SKM-1 treated with dmso at 0.1 percent for 144 hours (cell line): ENCODE data around the gene POU4F1.
"Not testable (repeated sequence)": the region's sequence is repeated elsewhere in the genome, so short reads cannot be mapped to it uniquely, and the experiment has no call there.

Source experiments
- DNase-seq: peaks from one replicate; lab custom pipeline; 2025; ENCODE audit not compliant: unreplicated experiment; lab: John Stamatoyannopoulos, UW

Gene POU4F1, protein sequence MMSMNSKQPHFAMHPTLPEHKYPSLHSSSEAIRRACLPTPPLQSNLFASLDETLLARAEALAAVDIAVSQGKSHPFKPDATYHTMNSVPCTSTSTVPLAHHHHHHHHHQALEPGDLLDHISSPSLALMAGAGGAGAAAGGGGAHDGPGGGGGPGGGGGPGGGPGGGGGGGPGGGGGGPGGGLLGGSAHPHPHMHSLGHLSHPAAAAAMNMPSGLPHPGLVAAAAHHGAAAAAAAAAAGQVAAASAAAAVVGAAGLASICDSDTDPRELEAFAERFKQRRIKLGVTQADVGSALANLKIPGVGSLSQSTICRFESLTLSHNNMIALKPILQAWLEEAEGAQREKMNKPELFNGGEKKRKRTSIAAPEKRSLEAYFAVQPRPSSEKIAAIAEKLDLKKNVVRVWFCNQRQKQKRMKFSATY

DNA sequence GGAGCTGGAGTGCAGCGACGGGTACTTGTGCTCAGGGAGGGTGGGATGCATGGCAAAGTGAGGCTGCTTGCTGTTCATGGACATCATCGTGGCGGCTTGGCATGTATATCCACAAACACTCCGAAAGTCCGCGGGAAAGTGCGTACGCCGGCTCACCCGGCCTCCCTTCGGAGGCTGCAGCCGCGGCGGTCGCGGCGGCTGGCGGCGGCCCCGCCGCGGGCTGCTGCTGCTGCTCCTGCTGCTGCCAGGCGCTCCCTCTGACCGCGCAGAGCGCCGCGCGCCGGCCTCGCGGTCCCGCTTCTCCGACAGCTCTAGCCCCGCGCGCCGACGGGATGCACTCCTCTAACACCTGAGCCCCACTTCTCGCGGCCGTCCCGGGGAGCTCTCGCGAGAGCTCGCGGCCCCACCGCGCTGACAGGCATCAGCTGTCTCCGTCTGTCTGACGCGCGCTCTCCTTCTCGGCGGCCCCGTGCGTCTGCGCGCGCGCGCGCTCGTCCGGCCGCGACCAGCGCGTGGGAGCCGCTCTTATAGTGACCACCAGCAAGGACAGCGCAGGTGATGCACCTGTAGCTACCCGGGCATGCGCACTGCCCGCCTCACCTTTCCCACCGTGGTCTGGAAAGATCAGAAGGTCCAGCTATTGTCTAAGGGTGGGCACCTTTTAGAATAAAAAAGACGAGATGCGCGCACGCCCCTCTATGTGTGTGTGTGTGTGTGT lies at the start of gene POU4F1:
Gene POU4F1 (minus strand): TSS at position 313 of the 718 bp plus-strand sequence. CDS start 226 bp downstream, at position 87.
- DNase-seq, result no peak

DNA sequence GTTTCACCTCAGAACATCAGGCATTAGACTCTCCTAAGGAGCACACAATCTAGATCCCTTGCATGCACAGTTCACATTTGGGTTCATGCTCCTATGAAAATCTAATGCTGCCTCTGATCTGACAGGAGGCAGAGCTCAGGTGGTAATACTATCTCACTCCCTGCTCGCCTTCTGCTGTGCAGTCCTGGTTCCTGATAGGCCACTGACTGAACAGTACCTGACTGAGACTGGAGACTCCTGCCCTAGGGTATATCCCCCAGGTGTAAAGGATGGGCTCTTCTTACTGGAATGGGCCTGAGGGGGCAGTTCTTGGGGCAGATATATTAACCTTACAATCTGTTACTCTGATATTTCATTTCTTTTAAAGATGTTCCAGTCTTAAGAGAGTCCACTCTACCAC lies 49.3 kb upstream of the POU4F1 start:
- no peak for DNase-seq

GRCh38 chr13:78650717-78651083 lies 47.3 kb upstream of the POU4F1 start:
- no peak for DNase-seq

GRCh38 chr13:78649997-78650716 lies 46.8 kb upstream of the POU4F1 start:
- DNase-seq, result no peak

- DNase-seq, result not testable (repeated sequence)
These were observed 43.8 kb upstream of the POU4F1 start for GRCh38 chr13:78647109-78647678.

- no peak for DNase-seq
These were observed 34.9 kb upstream of the POU4F1 start for GRCh38 chr13:78638216-78638615.

DNA sequence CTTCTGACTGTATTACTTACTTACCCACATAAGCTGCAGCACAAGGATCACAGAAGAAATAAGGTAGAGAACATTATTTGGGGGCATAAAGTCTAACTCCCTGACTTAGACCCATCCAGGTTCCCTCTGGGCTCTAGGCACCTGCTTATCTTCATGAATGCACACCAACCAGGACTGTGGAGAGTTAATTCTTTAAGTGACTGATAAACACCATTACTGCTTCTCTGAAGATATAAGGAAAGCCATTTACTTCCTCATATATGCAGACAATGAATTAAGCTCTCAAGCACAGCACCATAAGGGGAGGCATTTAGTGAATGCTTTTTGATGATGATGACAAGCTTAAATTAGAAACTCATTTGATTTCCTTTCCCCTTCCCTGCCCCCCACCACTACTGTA lies 33.1 kb upstream of the POU4F1 start:
- no peak for DNase-seq

GRCh38 chr13:78632996-78633395 lies 29.6 kb upstream of the POU4F1 start:
- DNase-seq, result no peak

DNA sequence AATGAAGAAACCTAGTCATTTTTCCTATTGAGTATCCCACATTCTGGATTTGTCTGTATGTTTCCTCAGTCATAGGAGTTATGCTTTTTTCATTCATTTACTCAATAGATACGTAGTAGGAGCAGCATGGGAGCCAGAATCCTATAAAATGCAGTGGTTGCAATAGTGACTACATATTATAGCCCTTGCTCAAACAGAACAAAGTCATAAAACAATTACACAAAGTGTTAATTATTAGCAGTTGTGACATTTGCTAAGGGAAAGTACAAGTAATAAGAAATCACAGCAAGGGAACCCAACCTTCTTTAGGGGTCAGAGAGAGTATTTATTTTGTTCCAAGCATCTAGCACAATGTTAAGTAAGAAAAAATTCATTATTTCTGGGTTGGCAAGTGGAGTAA lies 27.7 kb upstream of the POU4F1 start:
- DNase-seq, result no peak

GRCh38 chr13:78630511-78630910 lies 27.2 kb upstream of the POU4F1 start:
- DNase-seq, result no peak

GRCh38 chr13:78625384-78625783 lies 22.0 kb upstream of the POU4F1 start:
- no peak for DNase-seq

GRCh38 chr13:78623132-78623531 lies 19.8 kb upstream of the POU4F1 start:
- no peak for DNase-seq

DNA sequence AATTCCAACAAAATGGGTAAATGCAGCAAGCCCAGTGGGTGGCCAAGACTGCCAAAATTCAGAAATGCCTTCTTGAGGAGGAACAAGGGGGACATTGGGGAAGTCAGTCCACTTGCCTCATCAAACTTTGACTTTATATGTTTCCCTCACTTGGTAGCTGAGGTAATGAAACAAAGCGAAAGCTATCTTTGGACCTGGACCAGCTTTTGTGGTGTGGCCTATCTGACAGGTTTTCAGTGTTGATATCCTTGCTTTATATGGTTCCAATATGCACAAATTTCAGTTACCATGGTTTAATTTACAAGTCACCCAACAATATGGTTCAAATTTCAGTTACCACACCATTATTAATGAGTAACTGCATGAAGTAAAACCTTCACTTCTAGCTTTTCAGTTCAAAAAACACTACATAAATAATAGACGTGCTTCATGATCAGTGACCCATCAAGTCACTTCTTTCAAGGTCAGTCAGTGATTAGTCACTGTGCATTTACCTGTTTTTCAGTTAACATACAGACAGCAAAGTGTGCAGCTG lies 17.7 kb upstream of the POU4F1 start:
- no peak for DNase-seq

DNA sequence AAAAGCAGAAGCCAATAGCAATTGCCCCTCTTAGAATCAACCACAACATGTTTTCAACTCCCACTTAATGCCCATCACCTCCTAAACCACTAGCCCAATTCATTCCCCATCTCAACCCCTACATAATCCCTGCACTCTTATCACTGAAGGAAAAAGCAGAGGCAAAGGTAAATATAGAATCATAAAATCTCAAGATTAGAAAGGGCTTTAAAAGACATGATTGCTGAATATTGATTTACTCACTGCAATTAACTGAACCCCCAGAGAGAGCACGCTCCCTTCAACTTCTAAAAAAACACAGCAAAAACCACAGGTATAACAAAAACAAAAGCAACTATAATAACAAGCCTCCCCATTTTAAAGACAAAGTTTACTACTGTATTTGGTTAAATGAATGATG lies 15.1 kb upstream of the POU4F1 start:
- DNase-seq, result no peak

DNA sequence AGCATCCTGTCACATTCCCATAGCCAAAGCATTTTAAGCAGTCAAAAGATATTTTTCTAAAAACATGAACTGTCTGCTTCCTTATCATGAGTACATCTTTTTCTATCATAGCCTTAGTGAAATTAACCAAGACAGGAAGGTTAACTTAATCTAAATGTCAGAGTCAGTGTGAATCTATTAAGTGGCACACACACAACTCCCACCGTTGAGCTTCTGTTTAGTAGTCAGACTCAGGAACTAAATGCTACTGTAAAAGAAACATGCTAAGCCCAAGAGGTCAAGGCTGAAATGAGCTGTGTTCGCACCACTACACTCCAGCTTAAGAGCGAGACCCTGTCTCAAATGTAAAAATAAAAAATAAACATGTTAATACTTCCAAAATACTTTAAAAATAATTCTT lies 7.7 kb upstream of the POU4F1 start:
- no peak for DNase-seq

DNA sequence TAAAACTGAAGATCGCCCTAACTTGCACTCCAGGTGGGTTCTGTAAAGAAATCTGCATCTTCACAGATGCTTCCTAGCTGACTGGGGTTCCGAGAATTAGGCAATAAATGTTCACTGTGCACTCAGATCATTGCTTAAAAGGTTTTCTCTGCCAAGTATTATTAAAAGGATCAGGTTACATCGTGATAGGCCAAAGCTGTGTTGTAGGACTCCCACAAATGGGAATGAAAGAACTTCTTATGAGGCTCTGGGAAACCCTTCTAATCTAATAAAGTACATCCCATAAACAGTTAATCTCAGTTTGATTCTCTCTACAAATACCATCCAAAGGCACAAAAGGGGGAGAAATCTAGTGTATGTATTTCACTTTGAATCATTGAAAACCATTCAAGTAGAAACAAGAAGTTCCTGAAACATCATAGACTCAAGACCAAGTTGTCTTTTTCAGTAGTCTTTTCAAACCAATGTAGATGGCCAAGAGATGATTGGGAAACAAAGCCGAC lies 7.1 kb upstream of the POU4F1 start:
- DNase-seq, result no peak

DNA sequence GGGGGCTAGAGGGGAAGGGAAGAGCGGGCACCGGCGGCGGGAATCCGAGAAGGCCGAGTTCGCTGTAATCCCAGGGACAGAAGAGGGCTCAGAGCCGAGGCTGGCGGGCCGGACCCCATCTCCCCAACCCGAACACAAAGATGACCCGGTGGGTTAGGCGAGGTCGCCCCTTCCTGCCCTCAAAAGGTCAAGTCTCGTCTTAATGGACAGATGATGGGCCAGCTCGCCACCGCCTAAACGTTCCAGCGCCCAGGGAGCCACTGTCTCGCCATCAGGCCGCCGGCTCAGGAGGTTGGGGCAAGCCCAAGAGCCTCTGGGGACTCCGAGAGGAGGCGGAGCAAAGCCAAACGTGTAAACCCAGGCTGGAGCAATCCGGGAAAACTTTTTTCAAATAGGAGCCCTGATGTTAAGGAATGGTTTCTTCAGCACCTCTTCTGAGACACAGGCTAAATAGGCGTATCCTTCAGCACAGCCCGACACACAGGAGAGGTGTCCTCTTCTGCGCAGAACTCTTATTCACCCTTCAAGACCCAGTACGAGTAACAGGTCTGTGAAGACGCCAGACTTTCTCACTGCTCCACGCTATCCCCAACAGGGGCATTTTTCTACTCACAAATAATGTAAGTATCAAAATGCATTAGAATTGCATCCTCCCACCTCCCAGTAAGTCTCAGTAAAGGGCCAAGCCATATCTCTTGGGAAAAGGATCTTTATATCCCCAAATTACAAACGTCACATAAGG lies 6.3 kb upstream of the POU4F1 start:
- DNase-seq, result no peak

DNA sequence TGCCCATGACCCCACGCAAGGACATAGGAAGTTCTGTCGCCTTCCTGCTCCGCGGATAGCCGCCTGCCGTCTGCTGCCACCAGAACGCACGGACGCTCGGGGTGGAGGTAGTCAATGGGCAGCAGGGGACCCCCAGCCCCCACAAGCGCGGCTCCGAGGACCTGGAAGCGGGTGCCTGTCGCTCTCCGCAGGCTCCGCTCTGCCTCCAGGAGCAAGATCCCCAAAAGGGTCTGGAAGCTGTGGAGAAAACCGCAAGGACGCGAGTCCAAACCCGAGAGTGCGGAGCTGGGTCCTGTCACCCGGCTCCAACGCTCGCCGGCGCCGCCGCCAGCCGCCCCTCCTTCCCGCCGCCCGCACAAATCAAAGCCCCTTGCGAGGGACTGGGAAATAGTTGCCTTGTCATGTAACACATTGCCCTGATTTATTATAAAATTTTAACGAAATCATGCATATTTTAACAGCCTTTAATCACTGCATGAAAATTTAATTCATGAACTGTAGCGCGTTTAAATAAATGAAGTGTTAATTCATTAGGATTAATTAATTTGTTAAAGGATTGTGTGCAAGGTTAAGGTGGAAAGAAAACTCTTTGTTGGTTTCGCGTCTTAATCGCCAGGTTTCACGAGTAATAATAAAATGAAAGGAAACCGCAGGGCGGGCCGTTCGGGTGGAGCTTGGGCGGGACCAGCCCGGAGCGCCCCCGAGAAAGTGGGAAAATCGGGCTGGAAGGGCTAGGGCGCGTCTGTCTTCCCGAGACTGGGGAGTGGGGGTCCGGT lies 5.5 kb upstream of the POU4F1 start:
- DNase-seq, result no peak

DNA sequence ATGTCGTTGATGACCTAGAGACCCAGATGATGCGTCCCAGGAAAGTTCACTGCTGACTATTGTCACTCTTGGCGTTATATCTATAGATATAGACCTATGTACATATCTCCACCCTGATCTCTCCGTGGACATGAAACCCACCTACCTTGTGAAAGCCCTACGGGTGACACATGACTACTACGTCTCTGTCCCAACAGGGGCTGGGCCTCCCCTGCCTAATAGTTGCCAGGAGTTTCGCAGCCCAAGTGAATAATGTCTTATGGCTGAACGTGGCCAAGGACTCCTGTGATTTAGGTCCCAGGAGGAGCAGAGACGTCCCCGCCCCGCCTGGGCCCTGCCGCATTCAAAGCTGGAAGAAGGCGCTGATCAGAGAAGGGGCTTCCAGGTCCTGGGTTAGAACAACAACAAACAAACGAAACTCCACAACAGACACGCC lies 4.9 kb upstream of the POU4F1 start:
- no peak for DNase-seq
